ENCODE measurements around the gene AADAC.
"Not testable (repeated sequence)": the region's sequence is repeated elsewhere in the genome, so short reads cannot be mapped to it uniquely, and the experiment has no call there.

The AADAC gene

GRCh38 chr3:151856118-151856517 lies 42.2 kb downstream of the AADAC start:
- DNase-seq (ENCODE audit: low spot score): no peak

- no peak for DNase-seq (ENCODE audit: low spot score)
Observed at GRCh38 chr3:151856641-151857040, 42.7 kb downstream of the AADAC start.

GRCh38 chr3:151859233-151859673 lies 45.3 kb downstream of the AADAC start:
- no peak for DNase-seq (ENCODE audit: low spot score)

GRCh38 chr3:151859905-151860304 lies 46.0 kb downstream of the AADAC start:
- no peak for DNase-seq (ENCODE audit: low spot score)

- no peak for DNase-seq (ENCODE audit: low spot score)
Observed at GRCh38 chr3:151863611-151864010, 49.7 kb downstream of the AADAC start.

- DNase-seq (ENCODE audit: low spot score): no peak
Observed at GRCh38 chr3:151864423-151865101, 50.6 kb downstream of the AADAC start.

- no peak for DNase-seq (ENCODE audit: low spot score)
Observed at GRCh38 chr3:151866711-151867410, 52.9 kb downstream of the AADAC start.

- no peak for DNase-seq (ENCODE audit: low spot score)
Observed at GRCh38 chr3:151867666-151868065, 53.8 kb downstream of the AADAC start.

GRCh38 chr3:151869181-151869580 lies 55.3 kb downstream of the AADAC start:
- no peak for DNase-seq (ENCODE audit: low spot score)

GRCh38 chr3:151871639-151872468 lies 57.9 kb downstream of the AADAC start:
- peak; percentile 64 for DNase-seq (ENCODE audit: low spot score)

GRCh38 chr3:151873398-151873797 lies 59.5 kb downstream of the AADAC start, which contains the start of gene SUCNR1:
TSS of gene SUCNR1 (plus strand) at chr3:151873643. CDS start at chr3:151879893, 6,250 bp downstream.
- DNase-seq (ENCODE audit: low spot score): no peak

- not testable (repeated sequence) for DNase-seq (ENCODE audit: low spot score)
Observed at GRCh38 chr3:151874079-151874478, 60.2 kb downstream of the AADAC start.

- DNase-seq (ENCODE audit: low spot score): no peak
Observed at GRCh38 chr3:151875759-151876158, 61.8 kb downstream of the AADAC start.

GRCh38 chr3:151877269-151877668 lies 63.4 kb downstream of the AADAC start:
- no peak for DNase-seq (ENCODE audit: low spot score)
